GM19397 (cell line): Measurements from ENCODE around the gene MRNIP.
A peak's percentile ranks its signal among the peaks of the same experiment; 100 is the strongest.
"Not testable (repeated sequence)": the region's sequence is repeated elsewhere in the genome, so short reads cannot be mapped to it uniquely, and the experiment has no call there.

Experiments
- ATAC-seq: cut with Tn5 transposase; IDR thresholded peaks from one replicate; pipeline ENCODE4 v1.9.1; 2021; ENCODE audit warnings: mild to moderate bottlenecking, moderate library complexity; ENCODE audit not compliant: unreplicated experiment

MRNIP gene

GRCh38 chr5:179872055-179872827 is 13.6 kb upstream of the MRNIP start:
- no peak for ATAC-seq

- not testable (repeated sequence) for ATAC-seq
Observed at GRCh38 chr5:179871533-179871932, 12.9 kb upstream of the MRNIP start.

- ATAC-seq, result no peak
Observed at GRCh38 chr5:179870952-179871351, 12.3 kb upstream of the MRNIP start.

- no peak for ATAC-seq
Observed at GRCh38 chr5:179870403-179870903, 11.8 kb upstream of the MRNIP start.

DNA sequence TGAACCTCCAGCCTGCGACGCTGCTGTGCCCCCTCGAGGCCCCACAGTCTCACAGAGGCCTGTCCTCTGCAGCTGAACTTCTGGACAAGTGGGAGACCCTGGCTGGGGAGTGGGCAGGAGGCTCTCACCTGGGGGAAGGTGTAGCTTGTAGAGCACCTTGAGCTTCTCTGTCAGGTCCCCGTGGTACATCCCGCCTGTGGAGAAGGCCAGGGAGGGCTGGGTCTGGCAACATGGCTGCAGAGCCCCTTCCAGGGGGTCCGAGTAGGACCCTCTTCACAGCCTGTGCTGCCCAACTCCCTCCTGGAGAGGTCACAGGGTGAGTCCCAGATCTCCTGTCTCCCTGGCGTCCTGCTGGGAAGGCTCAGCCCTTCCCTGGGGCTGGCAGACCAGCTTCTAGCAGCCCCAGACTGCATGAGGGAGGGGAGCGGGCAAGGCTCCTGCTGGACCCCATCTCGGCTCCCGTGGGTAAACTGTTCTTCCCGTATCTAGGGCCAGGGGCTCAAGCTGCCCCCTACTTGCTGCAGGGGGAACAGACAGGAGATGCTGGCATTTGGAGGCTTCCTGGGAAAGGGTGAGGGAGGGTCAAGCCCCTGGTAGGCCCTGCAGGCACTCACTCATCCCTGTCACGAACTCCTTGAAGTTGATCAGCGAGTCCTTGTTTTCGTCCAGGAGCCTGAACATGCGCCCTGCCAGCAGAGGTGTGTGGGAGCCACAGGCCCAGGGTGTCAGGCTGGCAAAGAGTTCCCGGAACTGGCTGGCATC is 11.2 kb upstream of the MRNIP start:
- no peak for ATAC-seq

GRCh38 chr5:179869101-179869500 is 10.5 kb upstream of the MRNIP start:
- no peak for ATAC-seq

DNA sequence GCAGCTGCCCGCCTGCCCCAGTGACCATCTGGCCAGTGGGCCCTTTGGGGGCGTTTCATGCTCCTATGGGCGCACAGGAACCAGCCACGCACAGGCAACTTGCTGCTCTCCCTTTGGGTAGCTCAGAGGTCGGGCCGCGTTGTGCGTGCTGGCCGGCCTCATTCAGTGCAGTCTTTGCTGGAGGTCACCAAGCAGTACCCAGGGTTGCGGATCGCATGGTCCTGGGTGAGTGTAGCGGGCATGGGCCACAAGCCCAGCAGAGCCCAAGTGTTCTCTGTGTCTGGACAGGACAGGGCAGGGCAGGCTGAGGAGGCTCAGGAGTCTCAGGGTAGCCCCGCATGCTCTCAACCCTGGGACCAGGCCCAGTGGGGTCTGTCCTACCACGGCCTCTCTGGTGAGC is 9.9 kb upstream of the MRNIP start:
- ATAC-seq, result no peak

- no peak for ATAC-seq
Observed at GRCh38 chr5:179867476-179867875, 8.9 kb upstream of the MRNIP start.

- no peak for ATAC-seq
Observed at GRCh38 chr5:179867079-179867465, 8.5 kb upstream of the MRNIP start.

- no peak for ATAC-seq
Observed at GRCh38 chr5:179866241-179867078, 7.8 kb upstream of the MRNIP start.

DNA sequence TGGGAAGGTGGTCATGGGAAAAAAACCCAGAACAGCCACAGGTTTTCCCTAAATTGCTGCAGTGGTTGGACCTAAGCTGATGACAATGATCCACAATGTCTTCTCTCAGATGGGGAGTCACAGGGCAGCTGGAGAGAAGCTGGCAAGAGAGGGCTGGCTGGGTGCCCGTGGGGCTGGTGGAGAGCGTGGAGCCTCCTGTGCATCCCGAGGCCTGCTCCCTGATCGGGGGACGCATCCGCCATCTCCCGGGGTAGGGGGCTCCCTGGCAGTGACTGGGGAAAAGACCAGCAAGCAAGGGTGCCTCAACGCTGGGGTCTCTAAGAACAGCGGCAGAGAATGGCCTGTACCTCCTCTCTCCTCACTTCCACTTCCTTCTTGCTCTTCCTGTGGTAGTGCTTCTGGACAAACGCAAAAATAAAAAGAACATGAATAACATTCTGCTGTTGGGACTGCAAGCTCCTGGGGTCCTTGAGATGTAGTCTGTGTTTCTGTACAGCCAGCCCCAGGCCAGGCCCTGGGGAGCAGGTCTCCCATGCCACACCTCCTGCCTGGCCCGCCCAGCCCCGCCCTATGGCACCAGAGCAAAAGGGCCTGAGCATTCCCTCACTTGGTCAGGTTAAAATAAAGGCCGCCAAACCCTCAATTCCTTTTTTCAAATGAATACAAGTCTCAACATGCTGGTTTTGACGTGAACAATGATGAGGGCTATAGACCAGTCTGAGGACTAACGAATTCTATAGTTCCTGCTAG is 7.0 kb upstream of the MRNIP start:
- ATAC-seq, result no peak

GRCh38 chr5:179864686-179865085 is 6.1 kb upstream of the MRNIP start:
- ATAC-seq, result no peak

- no peak for ATAC-seq
Observed at GRCh38 chr5:179863449-179864085, 5.0 kb upstream of the MRNIP start.

DNA sequence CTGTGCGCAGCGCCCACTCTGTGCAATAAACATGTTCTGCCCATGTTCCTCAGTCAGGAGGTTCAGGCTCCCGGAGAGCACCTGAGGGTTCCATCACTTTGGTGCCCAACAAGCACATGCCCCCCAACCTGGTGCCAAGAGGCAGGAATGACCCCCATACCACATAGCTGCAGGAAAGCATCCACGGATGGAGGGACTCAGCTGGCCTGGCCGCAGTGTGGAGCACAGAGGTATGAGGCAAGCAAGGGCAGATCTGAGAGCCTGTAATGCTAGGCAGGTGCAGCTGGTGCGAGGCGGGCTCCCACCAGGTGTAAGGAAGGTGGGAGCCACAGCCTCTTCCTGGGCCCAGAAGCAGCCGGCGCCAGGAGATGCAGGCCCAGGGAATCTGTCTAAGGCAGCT is 4.3 kb upstream of the MRNIP start:
- ATAC-seq, result no peak

DNA sequence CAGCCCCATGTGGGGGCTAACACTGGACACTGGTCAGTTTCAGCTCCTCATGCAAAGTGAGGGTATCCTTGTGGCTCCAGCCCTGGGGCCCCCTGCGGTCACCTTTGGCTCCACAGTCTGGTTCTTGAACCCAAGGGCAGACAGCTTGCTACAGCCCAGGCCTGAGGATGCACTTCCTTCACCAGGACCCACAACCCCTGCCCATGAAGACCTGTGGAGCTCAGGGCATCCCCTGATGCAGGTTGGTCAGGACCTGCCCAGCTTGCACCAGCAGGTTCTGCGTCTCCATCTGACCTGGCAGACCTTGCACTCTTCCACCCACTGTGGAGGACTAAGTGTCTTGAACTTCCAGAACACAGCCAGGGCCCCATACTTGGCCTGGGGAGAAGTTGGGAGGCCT is 3.7 kb upstream of the MRNIP start:
- no peak for ATAC-seq

- no peak for ATAC-seq
Observed at GRCh38 chr5:179860301-179860700, 1.7 kb upstream of the MRNIP start.

DNA sequence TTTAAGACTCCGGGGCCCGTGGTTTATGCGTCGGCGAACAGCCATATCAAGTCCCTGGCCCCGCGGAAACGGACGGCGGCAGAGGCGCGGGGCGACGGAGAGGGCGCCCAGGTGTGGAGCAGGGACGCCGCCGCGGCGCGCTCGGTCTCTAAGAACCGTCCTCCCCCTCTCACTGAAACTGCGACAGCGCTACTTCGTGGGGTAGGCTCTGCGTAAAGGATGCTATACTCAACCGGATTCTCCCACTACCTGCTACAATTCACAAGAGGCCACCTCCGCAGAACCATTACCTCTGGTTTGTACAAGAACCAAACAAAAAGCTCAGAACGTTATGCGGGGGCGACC is 404 bp downstream of the MRNIP start:
- ATAC-seq, result peak; percentile 45

DNA sequence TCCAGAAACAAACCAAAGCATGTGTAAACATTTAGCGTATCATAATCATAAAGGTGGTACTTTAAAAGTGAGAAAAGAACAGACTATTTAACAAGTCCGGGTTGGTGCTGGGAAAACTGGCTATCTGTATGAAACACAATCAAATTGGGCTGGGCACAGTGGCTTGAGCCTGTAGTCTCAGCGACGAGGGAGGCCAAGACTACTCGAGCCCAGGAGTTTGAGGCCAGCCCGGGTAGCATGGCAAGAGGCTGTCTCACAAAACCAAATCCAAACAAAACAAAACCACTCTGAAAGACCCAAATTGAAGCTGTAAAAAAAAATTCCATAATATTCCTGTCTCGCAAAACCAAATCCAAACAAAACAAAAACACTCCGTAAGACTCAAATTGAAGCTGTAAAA is 4.3 kb downstream of the MRNIP start:
- no peak for ATAC-seq

DNA sequence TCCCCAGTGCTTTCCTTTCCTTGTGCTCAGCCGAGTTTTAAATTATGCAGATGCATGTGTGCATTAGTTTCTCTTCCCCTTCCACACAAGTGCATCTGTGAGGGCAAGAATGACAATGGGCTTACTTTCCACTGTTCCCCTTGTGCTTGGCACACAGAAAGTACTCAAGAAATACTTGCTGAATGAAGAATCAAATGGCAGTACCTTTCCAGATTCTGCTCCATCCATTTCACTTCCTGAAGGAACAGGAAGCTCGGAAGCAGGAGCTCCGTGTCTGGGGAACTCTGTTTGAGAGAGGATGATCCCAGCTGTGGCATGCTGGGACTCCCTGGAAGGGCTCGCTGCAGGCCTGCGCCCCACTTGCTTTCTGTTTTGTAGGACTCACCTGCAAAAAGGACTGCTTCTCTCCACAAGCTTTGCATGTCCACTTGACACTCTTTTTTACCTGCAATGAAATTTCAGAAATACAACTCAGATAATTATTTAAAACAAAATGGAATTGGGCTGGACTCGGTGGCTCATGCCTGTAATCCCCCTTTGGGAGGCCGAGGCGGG is 5.5 kb downstream of the MRNIP start:
- peak; percentile 83 for ATAC-seq

GRCh38 chr5:179841621-179842020 is 17.0 kb downstream of the MRNIP start:
- ATAC-seq, result no peak
